SW480 (cell line): ENCODE results near the gene RB1.

Experiments
- DNase-seq: peaks from one replicate; pipeline ENCODE4 v3.0.0-alpha.2; 2016; ENCODE audit warnings: low spot score

Gene RB1

GRCh38 chr13:48493851-48494250 is 190.3 kb downstream of the RB1 start:
- DNase-seq = no peak

GRCh38 chr13:48494874-48495273 is 191.3 kb downstream of the RB1 start:
- no peak for DNase-seq

DNA sequence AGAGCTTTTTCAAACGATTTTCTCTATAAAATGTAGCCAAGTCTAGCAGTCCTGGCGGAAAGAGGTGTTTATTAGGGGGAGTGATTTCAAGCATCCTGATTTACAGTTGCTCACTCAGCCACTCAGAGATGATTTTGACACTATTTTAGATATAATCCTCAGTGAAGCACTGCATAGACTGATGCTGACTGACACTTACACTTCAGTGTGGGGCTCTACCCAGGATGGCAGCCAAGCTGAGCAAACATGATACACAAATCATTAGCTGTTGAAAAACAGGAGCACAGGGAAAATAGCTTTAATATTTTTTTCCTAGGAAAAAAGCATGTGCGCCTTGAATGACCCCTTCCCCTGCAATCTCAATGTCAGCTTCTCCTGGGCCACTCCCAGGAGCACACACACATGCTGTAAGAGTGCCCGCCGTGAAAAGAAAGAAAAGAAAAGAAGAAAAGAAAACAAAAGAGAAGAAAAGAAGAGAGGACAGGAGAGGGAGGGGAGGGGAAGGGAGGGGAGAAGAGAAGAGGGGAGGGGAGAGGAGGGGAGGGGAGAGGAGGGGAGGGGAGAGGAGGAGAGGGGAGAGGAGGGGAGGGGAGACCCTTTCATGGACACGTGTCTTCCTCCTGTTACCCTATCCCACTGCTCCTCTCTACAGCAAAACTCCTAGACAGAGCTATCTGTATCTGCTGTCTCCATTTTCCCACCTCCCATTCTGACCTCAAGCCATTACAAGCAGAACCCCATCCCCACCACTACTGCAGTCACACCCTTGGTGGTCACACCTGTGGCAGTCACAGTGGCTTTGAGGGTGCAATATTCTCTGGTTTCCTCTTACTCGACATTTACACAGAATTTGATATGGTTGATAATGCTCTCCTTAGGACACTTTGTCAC is 193.0 kb downstream of the RB1 start:
- DNase-seq = no peak

GRCh38 chr13:48497669-48498068 is 194.1 kb downstream of the RB1 start:
- DNase-seq = no peak

GRCh38 chr13:48500652-48501197 is 197.2 kb downstream of the RB1 start:
- no peak for DNase-seq

- DNase-seq = no peak
Observed at GRCh38 chr13:48501705-48502104, 198.2 kb downstream of the RB1 start.

DNA sequence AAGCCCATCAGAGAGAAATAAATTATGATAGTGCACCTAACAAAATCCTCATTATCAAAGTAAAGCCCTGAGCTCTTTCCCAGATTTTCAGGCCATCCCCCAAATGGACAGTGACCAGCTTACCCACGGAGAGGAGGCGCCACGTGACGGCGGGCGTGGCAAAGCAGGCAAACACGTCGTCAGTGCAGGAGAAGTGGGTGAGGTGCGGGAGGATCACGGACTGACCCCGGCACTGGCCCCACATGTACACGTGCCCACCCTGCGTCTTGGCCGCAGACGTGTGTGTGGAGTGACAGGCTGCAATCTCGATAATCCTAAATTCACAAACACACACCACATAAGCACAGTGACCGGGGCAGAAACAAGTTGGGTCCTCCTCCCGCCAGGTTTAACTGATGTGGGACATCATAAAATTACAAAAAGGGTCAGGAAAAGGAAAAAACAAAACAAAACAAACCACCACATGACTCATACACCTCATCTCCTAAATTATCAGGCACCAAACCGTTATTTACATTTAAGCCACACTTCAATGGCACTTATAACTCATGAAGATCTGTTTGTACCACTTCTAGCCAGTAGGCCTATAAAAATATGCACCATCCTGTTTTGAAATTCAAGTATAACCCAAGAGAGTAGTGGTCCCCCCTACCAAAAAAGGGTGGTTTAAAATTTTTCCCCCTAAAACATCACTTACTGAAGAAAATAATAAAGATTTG is 199.2 kb downstream of the RB1 start:
- no peak for DNase-seq

DNA sequence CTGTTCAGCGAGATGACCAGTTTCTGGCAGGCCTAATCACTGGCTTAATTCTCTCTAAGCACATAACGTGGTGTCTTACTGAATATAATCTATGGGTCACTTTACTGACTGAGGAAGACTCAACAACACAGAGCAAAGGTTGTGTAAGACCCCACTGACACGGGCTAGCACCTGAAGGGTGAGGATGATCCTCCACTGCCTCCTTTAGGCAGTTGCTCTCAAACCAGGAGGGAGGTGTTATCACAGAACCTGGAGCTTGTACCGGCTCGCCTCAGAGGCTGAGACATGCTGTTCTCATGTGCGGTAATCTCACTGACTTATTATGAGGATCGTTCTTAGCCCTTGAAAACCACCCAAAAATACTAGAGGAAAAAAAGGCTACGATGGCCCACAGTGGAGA is 201.1 kb downstream of the RB1 start:
- no peak for DNase-seq

DNA sequence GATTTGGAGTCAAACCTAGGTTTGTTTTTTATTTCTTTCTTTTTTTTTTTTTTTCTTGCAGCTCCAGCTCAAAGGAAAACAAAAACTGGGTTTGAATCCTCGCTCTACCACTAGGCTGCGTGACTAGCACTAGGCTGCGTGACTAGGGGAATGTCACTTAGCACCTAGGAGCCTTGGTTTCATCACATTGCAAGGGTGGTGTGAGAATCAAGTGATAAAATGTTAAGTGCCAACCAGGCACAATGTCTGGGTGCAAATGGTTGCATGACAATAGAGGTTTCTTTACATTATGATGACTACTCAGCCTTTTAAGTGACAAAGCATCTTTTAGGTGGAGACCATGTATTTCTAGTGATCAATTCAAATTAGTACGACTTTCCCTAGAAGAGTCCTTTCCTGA is 201.5 kb downstream of the RB1 start:
- no peak for DNase-seq

- DNase-seq = no peak
Observed at GRCh38 chr13:48505597-48506091, 202.1 kb downstream of the RB1 start.

- DNase-seq = no peak
Observed at GRCh38 chr13:48506092-48506701, 202.6 kb downstream of the RB1 start.

GRCh38 chr13:48507021-48507420 is 203.5 kb downstream of the RB1 start:
- DNase-seq = no peak

- no peak for DNase-seq
Observed at GRCh38 chr13:48508011-48508410, 204.5 kb downstream of the RB1 start.

DNA sequence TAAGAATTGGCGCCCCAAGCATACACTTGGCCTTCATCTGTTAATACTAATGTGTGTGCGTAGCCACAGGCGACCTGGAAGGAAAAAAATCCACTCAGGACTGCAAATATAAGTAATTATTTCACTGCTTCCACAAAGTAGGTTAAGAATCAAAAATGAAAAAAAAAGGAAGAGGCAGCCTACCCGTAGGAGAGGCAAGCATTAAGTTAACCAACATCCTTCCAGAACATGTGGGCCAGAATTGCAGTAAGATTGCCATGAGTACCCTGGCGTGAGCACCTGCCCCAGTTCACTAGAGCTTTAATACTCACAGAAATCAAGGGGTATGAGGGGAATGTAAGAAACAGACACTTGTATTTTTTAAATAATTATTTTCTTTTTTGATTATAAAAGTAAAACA is 207.1 kb downstream of the RB1 start:
- no peak for DNase-seq

GRCh38 chr13:48511621-48512230 is 208.2 kb downstream of the RB1 start:
- DNase-seq = no peak

- no peak for DNase-seq
Observed at GRCh38 chr13:48514793-48515192, 211.2 kb downstream of the RB1 start.

DNA sequence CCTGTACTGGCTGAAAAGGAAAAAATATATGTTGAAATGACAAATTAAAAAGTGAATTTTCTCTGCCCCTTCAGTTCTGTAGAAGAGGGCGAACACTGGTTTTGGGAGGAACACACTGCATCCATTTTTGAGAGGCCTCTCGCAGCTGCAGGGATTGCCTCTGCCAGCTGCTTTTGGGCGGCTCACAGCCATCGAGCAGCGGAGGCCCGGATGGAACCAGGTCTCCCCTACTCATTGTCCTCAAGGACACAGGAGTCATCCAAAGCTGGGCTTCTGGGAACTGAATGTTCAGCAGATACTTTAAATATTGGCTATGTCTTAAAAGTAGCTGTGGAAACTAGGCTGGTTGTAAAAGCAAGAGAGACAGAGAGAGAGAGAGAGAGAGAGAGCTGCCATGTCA is 212.2 kb downstream of the RB1 start:
- DNase-seq = no peak

DNA sequence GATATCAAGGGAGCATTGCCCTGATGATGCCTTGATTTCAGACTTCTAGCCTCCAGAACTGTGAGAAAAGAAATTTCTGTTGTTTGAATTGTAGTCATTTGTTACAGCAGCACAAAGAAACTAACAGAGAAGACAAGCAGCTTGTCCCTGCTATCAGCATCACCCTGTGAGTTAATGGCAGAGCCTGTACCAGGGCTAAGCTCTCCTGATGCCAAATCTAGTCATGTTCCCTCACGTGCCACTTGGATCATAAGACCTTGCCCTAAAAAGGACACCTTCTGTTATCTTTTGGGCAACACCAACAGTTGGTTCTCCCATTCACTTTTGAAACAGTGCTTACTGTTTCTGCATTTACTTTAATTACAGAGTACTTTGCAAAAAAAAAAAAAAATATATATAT is 214.5 kb downstream of the RB1 start:
- no peak for DNase-seq

DNA sequence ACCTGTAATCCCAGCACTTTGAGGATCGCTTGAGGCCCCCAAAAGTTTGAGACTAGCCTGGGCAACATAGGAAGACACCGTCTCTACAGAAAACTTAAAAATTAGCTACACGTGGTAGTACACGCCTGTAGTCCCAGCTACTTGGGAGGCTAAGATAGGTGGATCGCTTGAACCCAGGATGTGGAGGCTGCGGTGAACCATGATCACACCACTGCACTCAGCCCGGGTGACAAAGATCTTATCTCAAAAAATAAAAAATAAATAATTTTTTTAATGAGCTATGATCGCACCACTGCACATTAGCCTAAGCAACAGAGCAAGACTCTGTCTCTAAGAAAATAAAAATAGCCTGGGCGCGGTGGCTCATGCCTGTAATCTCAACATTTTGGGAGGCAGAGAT is 222.7 kb downstream of the RB1 start:
- no peak for DNase-seq

DNA sequence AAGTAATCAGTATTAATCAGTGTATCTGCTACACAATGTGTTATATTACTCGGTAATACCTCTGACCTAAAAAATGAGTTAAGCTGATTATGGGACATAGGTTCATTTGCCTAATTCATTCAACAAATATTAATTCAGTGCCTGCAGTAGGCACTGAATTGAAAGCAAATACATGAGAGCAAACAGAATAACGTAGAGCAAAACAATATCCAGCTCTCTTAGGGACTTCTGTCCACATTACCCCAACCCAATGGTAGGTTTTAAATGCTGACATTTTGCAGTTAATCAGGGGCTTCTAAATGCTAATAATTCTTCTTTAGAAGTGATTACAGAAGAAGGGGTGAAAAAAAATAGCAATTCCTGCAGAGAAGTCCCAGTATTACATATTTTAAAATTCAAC is 224.4 kb downstream of the RB1 start:
- no peak for DNase-seq

DNA sequence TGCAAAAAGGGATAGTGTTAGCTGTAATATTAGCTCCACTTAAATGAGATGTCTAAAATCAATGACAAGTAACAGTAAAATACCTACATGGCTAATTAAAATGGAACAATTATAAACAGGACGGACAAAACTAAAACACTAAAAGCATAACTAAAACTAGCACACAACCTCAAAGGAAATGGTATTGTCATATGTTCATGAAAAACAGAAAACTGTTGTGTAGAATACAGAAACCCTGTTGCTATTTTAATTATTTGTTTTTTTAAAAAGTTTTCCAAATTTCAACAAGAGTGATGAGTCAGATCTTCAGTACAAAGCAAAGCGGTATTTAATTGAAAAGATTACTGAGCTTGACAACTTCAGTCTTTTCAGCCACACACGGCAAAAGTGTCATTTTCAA is 225.2 kb downstream of the RB1 start:
- no peak for DNase-seq

DNA sequence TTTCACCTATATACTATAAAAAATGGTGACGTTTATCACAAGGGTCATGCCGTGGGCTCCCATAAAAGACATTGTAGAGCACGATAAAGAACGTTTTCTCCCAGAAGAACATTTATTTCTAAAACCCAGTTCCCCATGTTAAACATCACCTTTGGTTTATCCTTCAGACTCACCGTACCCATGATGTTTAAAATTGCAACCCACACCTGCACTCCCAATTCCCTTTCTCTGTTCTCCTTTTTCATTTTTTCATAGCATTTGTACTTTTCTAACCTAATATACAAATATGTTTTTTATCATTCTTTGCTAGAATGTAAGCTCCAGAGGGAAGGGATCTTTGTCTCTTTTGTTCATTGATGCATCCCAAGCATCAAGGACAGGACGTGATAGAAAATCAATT is 227.3 kb downstream of the RB1 start:
- DNase-seq = no peak
